Inferior parietal cortex (tissue), 1 donor: ENCODE data around the gene PPDPF.
"Not testable (repeated sequence)": the region's sequence is repeated elsewhere in the genome, so short reads cannot be mapped to it uniquely, and the experiment has no call there.

Experiments
- DNase-seq: peaks from one replicate; pipeline ENCODE4 v3.0.0-alpha.2; 2016; ENCODE audit errors: extremely low spot score

The PPDPF gene

GRCh38 chr20:63564036-63564810 lies 43.7 kb downstream of the PPDPF start:
- DNase-seq, result no peak

GRCh38 chr20:63565021-63565698 lies 44.6 kb downstream of the PPDPF start:
- no peak for DNase-seq

DNA sequence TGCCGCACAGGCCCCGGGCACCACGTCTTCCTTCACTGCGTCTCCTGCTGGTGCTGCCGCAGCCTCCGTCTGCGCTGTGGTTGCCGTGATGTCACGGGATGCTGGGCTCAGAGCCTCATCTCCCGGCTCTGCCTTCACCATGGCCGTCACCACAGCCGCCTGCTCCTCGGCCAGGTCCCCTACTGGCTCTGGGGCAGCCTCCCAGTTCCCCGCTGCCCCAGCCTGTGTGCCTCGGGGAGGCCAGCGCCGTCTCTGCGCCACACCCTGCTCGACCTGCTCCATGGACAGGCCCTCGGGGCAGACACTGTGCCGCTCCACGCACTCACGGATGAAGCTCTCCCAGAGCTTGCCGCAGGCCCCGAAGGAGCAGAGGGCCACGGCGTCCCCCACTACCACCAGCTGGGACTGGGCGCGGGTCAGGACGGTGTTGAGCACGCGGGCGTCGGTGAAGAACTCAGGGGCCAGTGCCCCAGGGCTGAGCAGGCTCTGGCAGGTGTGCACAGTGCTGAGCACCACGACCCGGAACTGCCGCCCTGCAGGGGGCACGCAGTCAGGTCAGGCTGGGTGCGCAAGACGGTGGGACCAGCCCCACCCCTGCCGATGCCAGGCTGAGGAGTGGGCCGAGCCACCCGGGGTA lies 45.3 kb downstream of the PPDPF start:
- DNase-seq, result no peak

DNA sequence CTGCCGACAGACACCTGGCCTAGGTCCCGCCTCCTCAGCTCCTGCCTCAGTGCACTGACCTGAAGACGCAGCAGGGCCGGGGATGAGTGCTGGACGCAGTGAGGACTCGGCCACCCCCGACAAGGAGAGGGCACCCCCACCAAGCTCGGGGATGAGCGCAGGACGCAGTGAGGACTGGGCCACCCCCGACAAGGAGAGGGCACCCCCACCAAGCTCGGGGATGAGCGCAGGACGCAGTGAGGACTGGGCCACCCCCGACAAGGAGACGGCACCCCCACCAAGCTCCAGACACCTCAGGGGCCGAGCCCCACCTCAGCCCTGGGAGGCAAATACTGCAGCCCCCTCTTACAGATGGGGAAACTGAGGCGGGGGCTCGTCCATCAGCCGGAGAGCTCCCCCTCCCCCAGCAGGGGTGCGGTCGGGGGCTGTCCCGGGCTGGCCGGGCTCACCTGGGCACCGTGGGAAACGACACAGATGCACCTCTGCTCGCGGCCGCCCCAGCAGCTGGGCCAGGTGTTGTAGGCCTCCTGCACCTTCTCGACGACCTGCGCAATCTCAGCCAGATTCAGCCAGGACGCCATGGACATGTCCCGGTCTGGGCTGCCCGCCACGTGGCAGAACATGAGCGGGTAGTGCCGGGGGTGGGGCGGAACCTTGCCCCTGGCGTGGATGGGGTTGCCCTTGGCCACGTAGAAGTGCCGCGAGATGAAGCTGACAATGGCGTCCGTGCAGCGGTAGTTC lies 46.0 kb downstream of the PPDPF start:
- DNase-seq, result no peak

DNA sequence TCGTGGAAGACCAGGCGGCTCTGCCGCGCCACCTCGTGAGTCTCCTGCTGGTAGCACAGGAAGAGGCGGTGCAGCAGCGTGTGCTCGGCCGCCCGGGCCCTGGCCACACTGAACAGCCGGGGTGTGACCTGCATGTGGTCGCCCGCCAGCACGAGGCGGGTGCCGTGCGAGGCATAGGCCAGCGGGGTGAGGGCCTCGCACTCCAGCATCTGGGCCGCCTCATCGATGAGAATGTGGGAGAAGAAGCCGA lies 46.5 kb downstream of the PPDPF start:
- no peak for DNase-seq

GRCh38 chr20:63567386-63568169 lies 47.0 kb downstream of the PPDPF start:
- DNase-seq, result peak; percentile 6

DNA sequence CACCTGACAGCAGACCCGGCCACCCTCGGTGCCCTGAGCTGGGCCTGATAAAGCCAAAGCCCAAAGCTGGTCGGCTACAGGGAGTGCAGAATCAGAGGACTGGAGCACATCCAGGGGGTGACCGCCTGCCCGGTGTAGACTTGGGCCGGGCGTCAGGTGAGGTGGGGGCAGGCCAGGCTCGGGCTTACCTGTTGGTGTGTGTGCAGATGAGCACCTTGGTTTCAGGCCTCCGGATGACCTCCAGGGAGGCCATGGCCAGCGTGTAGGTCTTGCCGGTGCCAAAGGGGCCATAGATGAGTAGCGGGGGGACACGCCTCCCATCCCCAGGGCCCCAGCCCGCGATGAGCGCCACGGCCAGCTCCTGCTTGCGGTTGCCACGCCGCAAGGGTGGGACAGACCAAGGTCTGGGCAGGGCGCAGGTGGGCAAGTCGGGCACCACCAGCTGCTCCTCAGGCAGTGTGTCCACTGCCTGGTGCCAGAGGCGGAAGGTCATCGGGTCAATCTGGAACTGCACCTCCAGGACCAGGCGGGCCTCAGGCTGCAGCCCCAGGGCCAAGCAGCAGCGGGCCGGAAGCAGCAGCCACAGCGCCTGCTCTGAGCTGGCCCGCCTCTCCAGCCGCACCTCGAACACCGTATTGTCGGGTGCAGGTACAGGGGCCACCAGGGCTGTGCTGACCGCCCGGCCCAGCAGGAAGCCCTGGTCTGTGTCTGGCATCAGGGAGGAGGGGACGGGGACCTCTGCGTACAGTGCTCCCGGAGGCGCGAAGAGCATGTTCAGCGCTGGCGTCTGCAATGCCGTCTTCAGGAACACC lies 47.8 kb downstream of the PPDPF start:
- DNase-seq, result no peak

DNA sequence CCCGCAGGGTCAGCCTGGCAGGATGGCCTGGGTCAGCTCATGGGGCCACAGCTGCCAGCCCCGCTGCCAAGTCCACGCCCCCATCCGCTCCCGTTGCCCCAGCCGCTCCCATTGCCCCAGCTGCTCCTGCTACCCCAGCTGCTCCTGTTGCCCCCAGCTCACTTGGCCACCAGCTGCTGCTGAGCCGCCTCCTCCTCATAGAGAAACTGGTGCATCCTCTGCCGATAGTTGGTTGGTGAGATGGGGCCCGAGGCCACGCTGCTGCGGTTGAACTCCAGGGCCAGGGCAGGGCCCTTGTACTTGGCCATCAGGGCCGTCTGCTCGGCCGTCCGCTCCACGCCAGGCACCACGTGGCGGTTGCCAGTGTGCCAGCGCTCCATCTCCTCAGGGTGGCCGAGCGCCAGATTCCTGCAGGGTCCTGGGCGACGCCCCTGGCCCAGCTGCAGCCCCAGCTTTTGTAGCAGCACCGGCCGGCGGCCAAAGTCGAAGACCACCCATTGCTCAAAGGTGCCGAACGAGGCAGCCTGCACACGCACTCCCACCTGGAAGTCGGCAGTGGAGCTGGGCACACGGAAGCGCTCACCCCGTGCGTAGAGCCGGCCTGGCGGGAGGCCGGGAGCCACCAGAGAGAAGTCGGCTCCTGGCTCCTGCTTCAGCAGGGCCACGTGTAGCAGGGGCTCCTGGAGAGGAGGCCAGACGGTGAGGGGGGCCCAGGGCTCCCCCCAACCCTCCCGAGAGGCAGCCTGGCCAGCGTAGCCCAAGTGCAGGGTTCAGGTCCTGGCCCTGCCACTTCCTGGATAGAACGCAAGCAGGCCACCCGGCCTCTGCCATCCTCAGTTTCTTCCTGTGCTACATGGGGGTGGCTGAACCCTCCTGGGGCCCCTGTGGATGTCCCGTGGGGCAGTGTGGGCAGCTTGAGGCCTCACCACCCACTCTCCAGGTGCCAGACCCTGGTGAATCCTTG lies 48.7 kb downstream of the PPDPF start:
- DNase-seq, result no peak

- DNase-seq, result no peak
Measured at GRCh38 chr20:63570281-63571086, 49.9 kb downstream of the PPDPF start.

- DNase-seq, result not testable (repeated sequence)
Measured at GRCh38 chr20:63571087-63571478, 50.5 kb downstream of the PPDPF start.
